NCI-H446 (cell line): Measurements from ENCODE around the gene ZBTB12.
A peak's percentile ranks its signal among the peaks of the same experiment; 100 is the strongest.
"Not testable (repeated sequence)": the region's sequence is repeated elsewhere in the genome, so short reads cannot be mapped to it uniquely, and the experiment has no call there.

Experiments used
- DNase-seq, 2 experiments: peaks; one replicate each; lab custom pipeline; 2025; lab: John Stamatoyannopoulos, UW

Gene ZBTB12, protein sequence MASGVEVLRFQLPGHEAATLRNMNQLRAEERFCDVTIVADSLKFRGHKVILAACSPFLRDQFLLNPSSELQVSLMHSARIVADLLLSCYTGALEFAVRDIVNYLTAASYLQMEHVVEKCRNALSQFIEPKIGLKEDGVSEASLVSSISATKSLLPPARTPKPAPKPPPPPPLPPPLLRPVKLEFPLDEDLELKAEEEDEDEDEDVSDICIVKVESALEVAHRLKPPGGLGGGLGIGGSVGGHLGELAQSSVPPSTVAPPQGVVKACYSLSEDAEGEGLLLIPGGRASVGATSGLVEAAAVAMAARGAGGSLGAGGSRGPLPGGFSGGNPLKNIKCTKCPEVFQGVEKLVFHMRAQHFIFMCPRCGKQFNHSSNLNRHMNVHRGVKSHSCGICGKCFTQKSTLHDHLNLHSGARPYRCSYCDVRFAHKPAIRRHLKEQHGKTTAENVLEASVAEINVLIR

DNA sequence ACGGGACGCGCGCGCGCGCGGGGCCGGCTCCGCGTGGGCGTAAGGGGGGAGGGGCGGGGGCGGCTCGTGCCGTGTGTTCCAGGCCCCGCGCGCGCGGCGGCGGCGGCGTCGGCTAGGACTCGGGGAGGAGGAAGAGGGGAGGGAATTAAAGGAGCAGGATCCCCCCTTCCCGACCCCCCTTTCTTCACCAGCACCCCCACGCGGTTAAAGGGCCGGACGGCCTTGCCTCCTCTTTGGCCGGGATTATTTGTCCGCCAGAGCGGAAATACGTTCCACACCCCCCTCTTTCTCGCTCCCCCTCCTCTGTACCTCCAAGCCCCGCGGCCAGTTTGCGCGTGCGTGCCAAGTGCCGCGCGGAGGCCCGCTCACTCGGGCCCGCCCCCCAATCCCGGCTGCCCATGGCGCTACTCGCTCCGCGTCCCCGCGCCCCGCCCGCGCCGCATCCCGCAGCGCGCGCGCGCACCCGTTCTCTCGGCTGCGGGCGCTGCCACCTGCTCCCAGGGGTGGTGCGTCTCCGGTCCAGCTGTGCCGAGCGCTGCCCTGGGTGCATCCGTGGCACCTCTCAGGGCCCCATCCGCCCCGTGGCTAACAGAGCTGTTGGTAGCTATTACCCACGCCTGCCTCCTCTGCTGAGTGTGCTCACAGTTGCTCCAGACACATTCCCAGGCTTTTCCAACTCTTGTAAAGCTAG is at the start of gene ZBTB12:
Gene ZBTB12, minus strand, starts transcription at position 134 of the 691 bp plus-strand sequence. CDS start 781 bp downstream, outside the sequence.
- DNase-seq: peak; percentile 73 to 94

DNA sequence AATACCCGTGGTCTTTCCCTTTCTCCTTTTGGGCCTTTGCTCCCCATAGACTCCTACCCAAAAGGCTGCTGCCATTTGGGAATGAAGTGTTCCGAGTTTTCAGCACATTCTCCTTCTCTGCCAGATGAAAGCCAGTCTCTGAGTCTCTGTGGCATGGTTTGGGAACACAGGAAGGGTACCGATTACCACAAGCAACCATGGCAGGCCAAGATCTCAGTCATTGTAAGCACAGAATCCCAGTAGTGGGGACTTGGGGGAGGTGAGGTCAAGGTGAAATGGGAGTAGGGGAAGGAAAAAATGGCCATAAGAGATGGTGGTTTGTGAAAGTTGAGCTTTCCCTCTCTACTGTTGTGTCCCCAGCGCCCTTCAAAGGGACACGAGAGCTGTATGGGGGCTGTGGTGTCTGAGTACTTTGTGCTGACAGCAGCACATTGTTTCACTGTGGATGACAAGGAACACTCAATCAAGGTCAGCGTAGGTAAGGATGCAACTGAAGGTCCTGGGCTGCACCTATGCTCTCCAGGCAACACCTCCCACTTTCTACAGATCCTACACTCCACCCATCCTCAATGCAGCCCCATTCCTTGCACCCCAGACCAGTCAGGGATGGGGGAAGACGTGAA is 48.2 kb upstream of the ZBTB12 start:
- no peak for DNase-seq

DNA sequence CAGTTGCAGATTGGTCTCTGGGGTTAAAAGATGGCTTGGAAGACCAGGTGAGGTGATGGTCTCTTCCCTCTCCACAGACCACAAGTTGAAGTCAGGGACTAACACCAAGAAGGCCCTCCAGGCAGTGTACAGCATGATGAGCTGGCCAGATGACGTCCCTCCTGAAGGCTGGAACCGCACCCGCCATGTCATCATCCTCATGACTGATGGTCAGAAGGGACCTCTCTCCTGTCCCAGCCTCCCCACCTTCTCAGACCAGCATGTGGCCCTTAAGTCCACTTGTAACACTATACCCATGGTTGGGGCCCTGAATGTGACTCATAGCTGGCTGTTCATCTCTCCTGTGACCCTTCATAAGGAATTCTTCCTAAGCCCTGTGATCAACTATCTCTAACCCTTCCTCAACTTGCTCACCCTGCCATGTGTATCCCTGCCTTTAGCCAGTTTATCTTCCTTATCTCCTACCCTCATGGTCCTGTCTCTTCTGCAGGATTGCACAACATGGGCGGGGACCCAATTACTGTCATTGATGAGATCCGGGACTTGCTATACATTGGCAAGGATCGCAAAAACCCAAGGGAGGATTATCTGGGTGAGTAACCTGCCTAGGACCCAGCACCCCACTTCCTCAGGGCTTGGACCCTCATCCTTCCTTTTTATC is 47.0 kb upstream of the ZBTB12 start:
- DNase-seq: no peak

DNA sequence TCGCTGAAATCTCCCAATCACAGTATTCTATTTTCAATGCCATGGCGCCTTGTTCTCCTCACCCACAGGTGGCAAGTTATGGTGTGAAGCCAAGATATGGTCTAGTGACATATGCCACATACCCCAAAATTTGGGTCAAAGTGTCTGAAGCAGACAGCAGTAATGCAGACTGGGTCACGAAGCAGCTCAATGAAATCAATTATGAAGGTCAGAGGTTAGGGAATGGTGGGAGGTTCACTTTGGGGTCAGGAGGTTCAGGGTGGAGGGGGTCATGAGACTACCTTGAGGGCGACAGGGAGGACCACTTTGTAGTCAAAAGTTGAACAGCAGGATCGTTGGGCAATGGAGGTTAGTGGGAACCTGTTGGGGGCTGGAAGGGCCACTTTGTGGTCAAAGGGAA is 46.4 kb upstream of the ZBTB12 start:
- DNase-seq: no peak

DNA sequence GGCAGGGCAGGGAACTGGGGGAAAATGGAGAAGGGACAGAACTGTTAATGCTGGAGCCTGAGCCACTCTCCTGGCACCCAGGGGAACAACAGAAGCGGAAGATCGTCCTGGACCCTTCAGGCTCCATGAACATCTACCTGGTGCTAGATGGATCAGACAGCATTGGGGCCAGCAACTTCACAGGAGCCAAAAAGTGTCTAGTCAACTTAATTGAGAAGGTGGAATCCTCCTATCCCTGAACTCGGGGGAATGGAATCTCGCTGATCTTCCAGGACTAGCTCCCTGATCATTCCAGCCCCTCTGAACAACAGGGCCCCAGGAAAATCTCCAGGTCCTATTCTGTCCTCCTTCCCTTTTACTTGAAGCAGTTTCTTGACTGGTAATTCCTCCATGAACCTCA is 46.0 kb upstream of the ZBTB12 start:
- no peak for DNase-seq

DNA sequence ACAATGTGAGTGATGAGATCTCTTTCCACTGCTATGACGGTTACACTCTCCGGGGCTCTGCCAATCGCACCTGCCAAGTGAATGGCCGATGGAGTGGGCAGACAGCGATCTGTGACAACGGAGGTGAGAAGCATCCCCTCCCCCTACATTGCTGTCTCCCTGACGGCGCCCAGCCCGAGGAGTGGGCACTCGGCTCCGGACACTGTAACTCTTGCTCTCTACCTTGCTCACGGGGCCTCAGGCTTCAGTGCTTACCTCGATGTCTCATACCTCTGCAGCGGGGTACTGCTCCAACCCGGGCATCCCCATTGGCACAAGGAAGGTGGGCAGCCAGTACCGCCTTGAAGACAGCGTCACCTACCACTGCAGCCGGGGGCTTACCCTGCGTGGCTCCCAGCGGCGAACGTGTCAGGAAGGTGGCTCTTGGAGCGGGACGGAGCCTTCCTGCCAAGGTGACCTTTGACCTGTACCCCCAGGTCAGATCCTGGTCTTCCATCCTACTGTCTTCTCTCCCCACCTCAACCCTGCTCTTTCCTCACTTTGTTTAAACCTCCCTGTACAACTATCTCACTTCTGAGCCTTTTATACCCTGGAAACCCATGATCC is 45.3 kb upstream of the ZBTB12 start:
- DNase-seq: no peak

DNA sequence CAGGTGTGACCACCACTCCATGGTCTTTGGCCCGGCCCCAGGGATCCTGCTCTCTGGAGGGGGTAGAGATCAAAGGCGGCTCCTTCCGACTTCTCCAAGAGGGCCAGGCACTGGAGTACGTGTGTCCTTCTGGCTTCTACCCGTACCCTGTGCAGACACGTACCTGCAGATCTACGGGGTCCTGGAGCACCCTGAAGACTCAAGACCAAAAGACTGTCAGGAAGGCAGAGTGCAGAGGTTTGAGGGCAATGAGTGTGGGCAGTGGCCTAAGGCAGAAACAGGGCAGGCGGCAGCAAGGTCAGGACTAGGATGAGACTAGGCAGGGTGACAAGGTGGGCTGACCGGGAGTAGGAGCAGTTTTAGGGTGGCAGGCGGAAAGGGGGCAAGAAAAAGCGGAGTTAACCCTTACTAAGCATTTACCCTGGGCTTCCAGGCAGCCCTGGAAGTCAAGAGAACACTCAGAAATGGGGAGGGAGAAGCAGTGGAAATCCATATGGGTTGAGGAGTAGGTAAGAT is 44.5 kb upstream of the ZBTB12 start:
- DNase-seq: no peak

GRCh38 chr6:31945507-31946369 is 43.9 kb upstream of the ZBTB12 start, which contains the start of gene CFB:
CFB (plus strand) TSS chr6:31946095; CDS start chr6:31946222, 127 bp downstream.
- DNase-seq: no peak

DNA sequence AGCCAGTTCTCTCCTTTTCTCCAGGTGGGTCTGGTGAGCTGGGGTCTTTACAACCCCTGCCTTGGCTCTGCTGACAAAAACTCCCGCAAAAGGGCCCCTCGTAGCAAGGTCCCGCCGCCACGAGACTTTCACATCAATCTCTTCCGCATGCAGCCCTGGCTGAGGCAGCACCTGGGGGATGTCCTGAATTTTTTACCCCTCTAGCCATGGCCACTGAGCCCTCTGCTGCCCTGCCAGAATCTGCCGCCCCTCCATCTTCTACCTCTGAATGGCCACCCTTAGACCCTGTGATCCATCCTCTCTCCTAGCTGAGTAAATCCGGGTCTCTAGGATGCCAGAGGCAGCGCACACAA is 43.2 kb upstream of the ZBTB12 start:
- no peak for DNase-seq

DNA sequence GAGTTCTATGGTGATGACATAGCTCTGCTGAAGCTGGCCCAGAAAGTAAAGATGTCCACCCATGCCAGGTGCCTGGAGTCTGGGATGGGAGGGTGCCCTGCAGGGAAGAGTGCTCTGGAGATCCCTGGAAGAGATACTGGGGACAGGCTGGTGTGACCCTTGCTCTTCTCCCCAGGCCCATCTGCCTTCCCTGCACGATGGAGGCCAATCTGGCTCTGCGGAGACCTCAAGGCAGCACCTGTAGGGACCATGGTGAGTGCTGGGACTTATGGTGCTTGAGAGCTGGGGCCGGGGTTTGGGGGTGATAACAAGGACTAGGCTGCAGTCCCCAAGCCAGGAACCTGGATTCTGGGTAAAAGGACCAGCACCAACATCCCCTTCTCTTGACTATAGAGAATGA is 41.9 kb upstream of the ZBTB12 start:
- no peak for DNase-seq

- DNase-seq: no peak
Observed at GRCh38 chr6:31940256-31940664, 38.4 kb upstream of the ZBTB12 start.

DNA sequence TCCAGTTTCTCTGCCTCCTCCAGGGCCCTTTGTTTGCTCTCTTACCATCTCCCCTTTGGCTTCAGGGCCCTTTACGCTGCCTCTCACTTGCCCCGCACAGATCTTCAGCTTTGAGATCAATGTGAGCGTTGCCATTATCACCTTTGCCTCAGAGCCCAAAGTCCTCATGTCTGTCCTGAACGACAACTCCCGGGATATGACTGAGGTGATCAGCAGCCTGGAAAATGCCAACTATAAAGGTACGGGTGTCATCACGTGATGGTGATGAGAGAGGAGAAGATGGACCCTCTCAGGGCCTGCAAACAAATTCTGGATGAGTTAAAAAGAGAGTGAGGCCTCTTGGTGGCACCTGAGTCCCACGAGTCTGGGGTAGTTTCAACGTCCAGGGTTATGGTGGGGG is 33.9 kb upstream of the ZBTB12 start:
- no peak for DNase-seq

- no peak for DNase-seq
Observed at GRCh38 chr6:31935021-31935420, 33.1 kb upstream of the ZBTB12 start.

DNA sequence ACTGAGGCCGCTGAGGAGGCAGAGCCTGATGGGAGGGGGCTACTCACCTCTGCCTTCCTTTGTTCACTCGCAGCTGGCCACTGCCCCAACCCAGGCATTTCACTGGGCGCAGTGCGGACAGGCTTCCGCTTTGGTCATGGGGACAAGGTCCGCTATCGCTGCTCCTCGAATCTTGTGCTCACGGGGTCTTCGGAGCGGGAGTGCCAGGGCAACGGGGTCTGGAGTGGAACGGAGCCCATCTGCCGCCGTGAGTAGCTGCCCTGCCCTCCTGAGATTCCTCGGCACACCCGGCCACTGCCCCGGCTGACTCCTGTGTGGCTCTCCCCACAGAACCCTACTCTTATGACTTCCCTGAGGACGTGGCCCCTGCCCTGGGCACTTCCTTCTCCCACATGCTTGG is 31.7 kb upstream of the ZBTB12 start:
- no peak for DNase-seq

DNA sequence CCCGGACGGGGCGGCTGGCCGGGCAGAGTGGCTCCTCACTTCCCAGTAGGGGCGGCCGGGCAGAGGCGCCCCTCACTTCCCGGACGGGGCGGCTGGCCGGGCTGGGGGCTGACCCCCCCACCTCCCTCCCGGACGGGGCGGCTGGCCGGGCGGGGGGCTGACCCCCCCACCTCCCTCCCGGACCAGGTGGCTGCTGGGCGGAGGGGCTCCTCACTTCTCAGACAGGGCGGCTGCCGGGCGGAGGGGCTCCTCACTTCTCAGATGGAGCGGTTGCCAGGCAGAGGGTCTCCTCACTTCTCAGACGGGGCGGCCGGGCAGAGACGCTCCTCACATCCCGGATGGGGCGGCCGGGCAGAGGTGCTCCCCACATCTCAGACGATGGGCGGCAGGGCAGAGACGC is 30.3 kb upstream of the ZBTB12 start:
- not testable (repeated sequence) for DNase-seq

DNA sequence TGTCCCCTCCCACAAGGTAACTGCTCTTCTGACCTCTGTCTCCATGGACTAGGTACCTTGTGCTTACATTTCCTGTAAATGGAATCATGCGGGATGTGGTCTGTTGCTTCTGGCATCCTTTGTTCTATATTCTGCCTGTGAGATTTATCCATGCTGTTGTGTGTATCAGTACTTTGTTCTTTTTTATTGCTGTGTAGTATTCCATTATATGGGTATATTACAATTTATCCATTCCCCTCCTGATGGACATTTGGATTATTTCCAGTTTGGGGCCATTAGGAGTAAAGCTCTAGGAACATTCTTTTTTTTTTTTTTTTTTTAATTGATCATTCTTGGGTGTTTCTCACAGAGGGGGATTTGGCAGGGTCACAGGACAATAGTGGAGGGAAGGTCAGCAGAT is 29.1 kb upstream of the ZBTB12 start:
- DNase-seq: no peak

GRCh38 chr6:31928672-31928939 is 26.7 kb upstream of the ZBTB12 start:
- no peak for DNase-seq

GRCh38 chr6:31927863-31928671 is 26.2 kb upstream of the ZBTB12 start:
- DNase-seq: no peak

GRCh38 chr6:31927242-31927862 is 25.5 kb upstream of the ZBTB12 start, which contains the start of gene C2:
C2 (plus strand) TSS chr6:31927717; CDS start chr6:31927753, 36 bp downstream.
- DNase-seq: no peak

DNA sequence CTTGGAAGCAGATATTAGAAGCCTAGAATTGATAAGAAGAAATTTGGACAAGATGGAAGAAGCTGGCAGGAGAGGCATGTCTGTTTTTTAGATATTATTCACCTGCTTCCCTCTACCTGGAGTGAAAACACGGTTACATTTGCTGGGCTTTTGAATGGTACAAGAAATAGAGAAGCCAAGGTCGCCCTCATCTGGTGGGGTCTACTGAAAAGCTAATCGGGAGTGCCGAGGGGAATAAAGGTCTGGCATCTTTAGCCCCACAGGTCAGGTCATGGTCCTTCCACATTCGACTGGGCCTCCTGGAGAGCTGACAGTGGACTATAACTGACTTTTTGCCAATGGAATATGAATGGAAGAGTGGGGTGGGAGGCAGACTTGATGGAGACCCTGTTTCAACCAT is 21.1 kb upstream of the ZBTB12 start:
- DNase-seq: no peak
